OCI-LY3 (cell line): ENCODE results near the gene TPPP2.
A peak's percentile ranks its signal among the peaks of the same experiment; 100 is the strongest.

ENCODE experiments used
- H2AFZ ChIP-seq: fragments of 200-600, 300-600 bp; shearing (Covaris generic); 2 replicates; pipeline ENCODE4 v1.6.0; 2014; ENCODE audit warnings: antibody characterized with exemption, low read depth, low read length
- H3K27ac ChIP-seq: fragments of 200-600, 300-600 bp; sonication (generic); 2 replicates; pipeline ENCODE4 v1.5.1; 2014; ENCODE audit warnings: mild to moderate bottlenecking, low read length, moderate library complexity, mixed read lengths
- H3K27me3 ChIP-seq: fragments of 200-600, 300-600 bp; sonication (generic); 2 replicates; pipeline ENCODE4 v1.6.1; 2014; ENCODE audit warnings: low read depth, low read length, mixed read lengths
- H3K36me3 ChIP-seq: fragments of 200-600, 300-600 bp; sonication (generic); replicated peaks from 2 replicates; pipeline ENCODE3; 2014; ENCODE audit warnings: low read depth, low read length, mixed read lengths
- H3K4me1 ChIP-seq: fragments of 300-600, 200-600 bp; sonication (generic); 2 replicates; pipeline ENCODE4 v1.6.1; 2014; ENCODE audit warnings: low read length, mixed read lengths
- H3K4me2 ChIP-seq: fragments of 200-600, 300-600 bp; sonication (generic); 2 replicates; pipeline ENCODE4 v1.6.1; 2014; ENCODE audit warnings: low read length, mixed read lengths
- H3K4me3 ChIP-seq: fragments of 300-600, 200-600 bp; sonication (generic); 2 replicates; pipeline ENCODE4 v1.5.1; 2014; ENCODE audit warnings: antibody characterized with exemption, mild to moderate bottlenecking, low read length, moderate library complexity
- H3K79me2 ChIP-seq: fragments of 300-600, 200-600 bp; shearing (Covaris generic); 2 replicates; pipeline ENCODE4 v1.6.1; 2014; ENCODE audit warnings: mild to moderate bottlenecking, low read length, mixed read lengths
- H3K9ac ChIP-seq: fragments of 300-600, 200-600 bp; shearing (Covaris generic); 2 replicates; pipeline ENCODE4 v1.6.0; 2014; ENCODE audit warnings: mild to moderate bottlenecking, low read length, moderate library complexity
- H3K9me3 ChIP-seq: fragments of 200-600, 300-600 bp; shearing (Covaris generic); 2 replicates; pipeline ENCODE4 v1.6.1; 2014; ENCODE audit warnings: low read length, mixed read lengths; ENCODE audit not compliant: insufficient read depth
- H4K20me1 ChIP-seq: fragments of 200-600, 300-600 bp; sonication (generic); 2 replicates; pipeline ENCODE4 v1.6.1; 2016; ENCODE audit warnings: low read length, mixed read lengths; ENCODE audit not compliant: insufficient read depth
- CTCF ChIP-seq: fragments of 200-600, 300-600 bp; sonication (generic); IDR thresholded peaks from 2 replicates; pipeline ENCODE4 v1.5.1; 2014; ENCODE audit warnings: antibody characterized with exemption, low read length, low read depth
- EZH2phosphoT487 ChIP-seq: fragments of 200-600 bp; shearing (Covaris generic); IDR thresholded peaks from 2 replicates; pipeline ENCODE4 v1.6.1; 2018; ENCODE audit warnings: antibody characterized with exemption, mixed run types, low read depth

TPPP2 gene

GRCh38 chr14:21068521-21069387 is 38.7 kb downstream of the TPPP2 start:
- Histone ChIP-seq H3K27me3 (peaks cover 47% of the 10 kb centered on the region), H3K4me3 (peak overlapping the region; percentile 84), H3K4me1 (peaks cover 38% of the 10 kb centered on the region), H3K4me2 (peak overlapping the region; percentile 93), H3K27ac (no peak overlapping the region), H3K9ac (peak overlapping the region; percentile 89; the same call in 1 of the 2 replicates), H4K20me1 (no peaks in the 10 kb centered on the region), H3K36me3 (no peaks in the 10 kb centered on the region), H3K79me2 (no peaks in the 10 kb centered on the region), H3K9me3 (no peaks in the 10 kb centered on the region), H2AFZ (no peak overlapping the region)
- peak; percentile 76 for TF ChIP-seq CTCF
- TF ChIP-seq EZH2phosphoT487 = no peak

GRCh38 chr14:21069388-21070082 is 39.5 kb downstream of the TPPP2 start:
- Histone ChIP-seq H3K9me3 (no peaks in the 10 kb centered on the region), H3K79me2 (no peaks in the 10 kb centered on the region), H3K4me3 (peak overlapping the region; percentile 84), H4K20me1 (no peaks in the 10 kb centered on the region), H3K4me2 (peak overlapping the region; percentile 93), H2AFZ (peak overlapping the region; percentile 73), H3K9ac (peak overlapping the region; percentile 89), H3K27ac (no peak overlapping the region), H3K4me1 (peaks cover 38% of the 10 kb centered on the region), H3K27me3 (peaks cover 41% of the 10 kb centered on the region), H3K36me3 (no peaks in the 10 kb centered on the region)
- no peak for TF ChIP-seq CTCF

- Histone ChIP-seq H3K79me2 (no peaks in the 10 kb centered on the region), H3K27me3 (peaks cover 36% of the 10 kb centered on the region), H2AFZ (peak within 1 kb of the TSS; percentile 73), H3K27ac (peak within 1 kb of the TSS; percentile 65), H3K4me2 (peak within 1 kb of the TSS; percentile 93), H3K9me3 (no peaks in the 10 kb centered on the region), H3K4me3 (peak within 1 kb of the TSS; percentile 84), H3K9ac (peak within 1 kb of the TSS; percentile 89), H3K4me1 (peaks cover 38% of the 10 kb centered on the region), H4K20me1 (no peaks in the 10 kb centered on the region), H3K36me3 (no peaks in the 10 kb centered on the region)
- TF ChIP-seq EZH2phosphoT487 (no peak), CTCF (no peak)
These were observed 40.1 kb downstream of the TPPP2 start, which contains the start of gene ARHGEF40 for GRCh38 chr14:21070083-21070609. ARHGEF40 (plus strand) TSS chr14:21070304; CDS start chr14:21070397, 93 bp downstream.
